ENCODE data around the gene RASAL1.
"Not testable (repeated sequence)": the region's sequence is repeated elsewhere in the genome, so short reads cannot be mapped to it uniquely, and the experiment has no call there.

The RASAL1 gene

GRCh38 chr12:113141716-113142115 lies 6.2 kb upstream of the RASAL1 start:
- not testable (repeated sequence) for DNase-seq

- no peak for DNase-seq
Measured at GRCh38 chr12:113140706-113141105, 5.1 kb upstream of the RASAL1 start.

GRCh38 chr12:113138826-113139225 lies 3.3 kb upstream of the RASAL1 start:
- no peak for DNase-seq

GRCh38 chr12:113137861-113138783 lies 2.6 kb upstream of the RASAL1 start:
- no peak for DNase-seq

GRCh38 chr12:113136990-113137511 lies 1.5 kb upstream of the RASAL1 start:
- DNase-seq = no peak

DNA sequence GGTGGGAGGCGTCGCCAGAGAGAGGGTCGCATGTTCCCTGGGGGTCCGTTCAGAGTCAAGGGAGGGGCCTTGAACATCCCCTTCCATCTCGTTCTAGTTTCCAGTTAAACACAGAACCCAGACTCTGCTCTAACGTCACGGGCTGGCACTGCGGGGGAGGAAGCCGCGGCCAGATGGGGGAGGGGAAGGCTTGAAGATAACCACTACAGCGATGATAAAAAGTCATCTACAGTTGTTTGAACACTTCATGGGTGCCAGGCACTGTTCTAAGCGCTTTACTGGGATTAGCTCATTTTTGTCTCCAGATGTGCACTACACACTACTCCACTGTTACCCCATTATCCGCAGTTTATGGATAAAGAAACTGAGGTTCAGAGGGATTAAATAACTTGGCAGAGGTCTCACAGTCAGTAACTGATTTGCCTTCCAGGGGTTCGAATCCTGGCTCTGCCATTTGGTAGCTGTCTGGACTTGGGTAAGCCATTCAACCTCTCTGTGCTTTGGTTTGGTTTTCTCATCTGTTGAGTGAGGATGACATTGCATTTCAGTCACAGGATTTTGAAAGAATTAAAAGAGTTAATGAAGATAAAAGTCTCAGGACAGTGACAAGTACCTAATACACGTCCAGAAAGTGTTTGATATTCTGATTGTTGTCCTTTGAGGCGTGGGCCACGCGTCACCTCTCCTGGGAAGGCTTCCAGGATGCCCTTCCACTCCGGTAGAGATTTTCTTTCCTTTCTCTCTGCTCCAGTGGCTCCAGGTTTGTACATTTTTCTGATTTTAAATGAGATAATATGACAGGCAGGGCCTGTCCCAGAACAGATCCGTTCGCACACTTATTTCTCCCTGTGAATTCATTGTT lies 798 bp upstream of the RASAL1 start:
- peak; percentile 38 for DNase-seq

GRCh38 chr12:113134521-113134951 lies 1.0 kb downstream of the RASAL1 start:
- DNase-seq = no peak

DNA sequence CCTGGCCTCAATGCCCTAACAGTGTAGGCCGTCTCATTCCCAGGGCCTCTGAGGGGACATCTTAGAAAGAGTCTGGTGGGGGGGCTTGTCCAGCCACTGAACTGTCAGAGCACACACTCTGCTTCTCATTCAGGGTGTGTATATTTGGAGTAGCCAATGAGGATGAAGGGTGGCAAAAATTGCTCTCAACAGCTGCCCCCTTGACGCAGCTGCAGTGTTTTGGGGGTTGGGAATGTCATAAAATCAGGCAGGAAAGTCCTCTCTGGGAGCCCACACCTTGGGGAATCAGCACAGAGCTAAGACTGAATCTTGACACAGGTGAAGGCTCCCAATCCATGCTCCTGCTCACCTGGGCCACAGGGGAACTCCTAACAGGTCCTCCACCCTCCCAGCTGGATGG lies 1.5 kb downstream of the RASAL1 start:
- DNase-seq = no peak

DNA sequence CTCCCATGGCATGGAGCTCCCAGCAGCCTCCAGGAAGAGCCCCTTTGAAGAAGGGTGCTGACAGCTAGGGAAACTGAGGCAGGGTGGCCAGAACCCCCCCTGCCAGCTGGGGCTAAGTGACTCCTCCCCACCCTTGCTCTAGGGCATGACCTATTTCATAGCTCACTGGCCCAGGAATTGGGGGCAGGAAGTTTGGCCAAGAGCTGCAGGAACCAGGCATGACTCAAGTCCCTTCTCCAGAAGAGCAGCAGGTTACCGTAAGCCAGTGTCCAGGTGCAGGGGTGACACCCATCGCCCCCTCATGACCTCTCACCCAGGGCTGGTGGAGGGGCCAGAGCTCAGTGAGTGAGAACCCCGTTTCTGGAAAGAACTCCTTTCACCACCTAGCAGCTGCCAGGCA lies 1.9 kb downstream of the RASAL1 start:
- DNase-seq = no peak

DNA sequence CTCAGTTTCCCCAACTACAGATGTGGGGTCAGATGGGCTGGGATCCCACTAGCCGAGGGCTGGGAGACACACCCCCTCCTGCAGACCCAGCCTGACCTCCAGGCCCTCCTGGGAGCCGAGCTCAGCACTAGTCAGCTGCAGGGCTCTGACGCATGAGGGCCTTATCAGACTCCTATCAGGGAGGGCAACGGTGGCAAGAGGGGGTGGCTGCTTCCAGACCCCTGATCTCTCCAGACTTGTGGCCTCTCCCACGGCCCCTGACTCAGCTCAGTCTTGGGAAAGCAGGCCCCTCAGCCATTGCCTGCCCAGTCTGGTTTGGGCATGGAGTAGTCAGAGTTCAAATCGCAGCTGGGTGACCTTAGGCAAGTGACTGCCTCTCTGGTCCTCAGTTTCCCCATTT lies 2.5 kb downstream of the RASAL1 start:
- no peak for DNase-seq

- no peak for DNase-seq
Measured at GRCh38 chr12:113131556-113131955, 4.0 kb downstream of the RASAL1 start.

- DNase-seq = no peak
Measured at GRCh38 chr12:113130457-113131135, 5.0 kb downstream of the RASAL1 start.

DNA sequence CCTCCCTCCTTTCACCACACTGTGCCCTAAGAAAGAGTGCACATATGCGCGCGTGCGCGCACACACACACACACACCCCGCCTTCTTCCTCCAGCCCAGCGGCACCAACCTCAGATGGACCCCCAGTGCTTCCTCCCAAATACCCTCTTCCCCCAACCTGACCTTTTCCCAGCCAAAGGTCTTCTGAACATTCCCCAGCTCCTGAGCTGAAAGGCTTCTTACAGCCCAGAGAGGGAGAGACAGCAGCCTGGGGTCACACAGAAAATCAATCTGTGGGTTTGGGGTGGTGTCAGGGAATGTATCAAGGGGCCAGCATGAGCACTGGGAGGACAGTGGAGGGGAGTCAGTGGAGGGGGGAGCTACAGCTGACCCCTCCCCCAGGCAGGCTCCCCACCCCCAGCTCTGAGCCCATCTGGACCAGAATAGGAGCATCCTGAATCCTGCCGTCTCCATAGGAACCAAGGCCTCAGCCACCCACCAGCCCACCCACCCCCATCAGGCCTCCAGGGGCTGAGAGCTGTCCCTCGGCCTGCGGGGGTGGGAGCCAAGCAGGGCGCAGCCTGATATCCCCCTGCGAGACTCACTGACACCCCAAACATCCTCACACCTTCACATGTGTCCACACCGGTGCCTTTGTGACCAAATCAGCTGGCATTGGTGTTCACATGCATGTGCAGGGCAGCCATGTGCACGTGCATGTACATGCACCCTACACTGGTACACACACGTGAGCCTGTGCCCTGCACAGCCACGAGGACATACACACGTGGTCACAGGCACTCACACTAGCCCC lies 5.7 kb downstream of the RASAL1 start:
- DNase-seq = no peak

- no peak for DNase-seq
Measured at GRCh38 chr12:113128802-113129663, 6.5 kb downstream of the RASAL1 start.

DNA sequence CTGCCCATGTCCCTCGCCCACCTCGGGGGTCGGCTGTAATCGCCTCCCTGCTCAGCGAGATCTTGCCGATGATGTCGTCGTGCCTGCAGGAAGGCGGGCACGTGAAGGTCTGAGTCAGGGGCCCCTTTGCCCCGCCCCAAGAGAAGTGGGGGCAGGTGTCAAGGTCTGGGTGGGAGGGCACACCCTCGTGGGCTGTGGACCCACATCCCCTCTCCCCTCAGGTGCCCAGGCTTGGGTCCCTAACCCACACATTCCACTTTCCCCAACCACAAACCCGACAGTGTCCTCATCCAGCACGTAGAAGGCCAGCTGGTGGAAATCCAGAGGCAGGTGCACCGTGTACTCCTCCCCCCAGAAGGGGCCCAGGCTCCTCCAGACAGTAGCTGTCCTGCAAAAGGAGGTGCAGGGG lies 7.8 kb downstream of the RASAL1 start:
- DNase-seq = no peak

- DNase-seq = no peak
Measured at GRCh38 chr12:113120670-113121370, 14.7 kb downstream of the RASAL1 start.

- DNase-seq = no peak
Measured at GRCh38 chr12:113119980-113120669, 15.4 kb downstream of the RASAL1 start.

- DNase-seq = no peak
Measured at GRCh38 chr12:113118142-113118541, 17.4 kb downstream of the RASAL1 start.

- not testable (repeated sequence) for DNase-seq
Measured at GRCh38 chr12:113117684-113118083, 17.9 kb downstream of the RASAL1 start.

DNA sequence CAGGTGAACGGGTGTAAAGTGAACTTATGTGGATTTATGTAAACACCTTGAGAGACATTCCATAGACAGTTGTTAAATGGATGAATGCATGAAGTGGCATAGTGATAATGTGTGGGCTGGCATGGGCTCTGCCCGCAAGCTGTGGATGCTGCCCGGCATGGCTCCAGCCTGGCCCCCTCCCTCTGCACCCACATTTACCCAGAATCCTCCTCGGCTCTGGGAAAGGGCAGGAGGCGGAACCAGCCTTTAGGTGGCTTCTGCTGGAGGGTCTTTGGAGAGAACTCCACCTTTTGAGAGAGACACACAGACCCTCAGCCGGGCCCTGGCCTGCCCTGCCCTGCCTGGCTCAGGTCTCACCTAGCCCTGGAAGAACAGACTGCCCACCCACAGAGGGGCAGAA lies 18.7 kb downstream of the RASAL1 start:
- no peak for DNase-seq

Measured in inflammatory macrophage treated with lipopolysaccharide for 4 hours (primary cell).